Stimulated activated CD4-positive, alpha-beta T cell treated with anti-CD3 and anti-CD28 coated beads, Interleukin-12 subunit alpha, Interleukin-12 subunit beta, amount 100 ng/mL, for 4 hours (primary cell): ENCODE results near the gene LRRC8C.
"Not testable (repeated sequence)": the region's sequence is repeated elsewhere in the genome, so short reads cannot be mapped to it uniquely, and the experiment has no call there.

Experiments used
- DNase-seq: peaks from one replicate; pipeline ENCODE4 v3.0.0-alpha.2; 2020

LRRC8C gene

GRCh38 chr1:89673251-89673650, 40.3 kb downstream of the LRRC8C start:
- DNase-seq = no peak

DNA sequence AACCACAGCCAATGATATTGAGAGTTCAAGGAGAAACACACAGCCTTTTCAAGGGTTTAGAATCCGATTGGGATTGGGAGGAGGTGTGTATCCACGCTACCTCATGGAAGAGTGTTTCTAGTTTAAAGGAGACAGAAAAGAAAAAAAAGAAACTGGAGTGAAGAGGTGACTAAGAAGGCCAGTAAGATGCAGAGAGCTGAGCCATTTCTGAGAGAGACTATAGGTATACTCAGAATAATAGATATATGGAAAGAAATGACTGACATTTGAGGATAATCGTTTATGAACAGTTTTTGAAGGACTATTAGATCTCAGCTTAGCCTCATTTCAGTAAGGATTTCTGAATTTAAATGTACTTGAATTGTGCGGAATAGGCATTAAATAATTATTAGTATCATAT, 42.8 kb downstream of the LRRC8C start:
- no peak for DNase-seq

DNA sequence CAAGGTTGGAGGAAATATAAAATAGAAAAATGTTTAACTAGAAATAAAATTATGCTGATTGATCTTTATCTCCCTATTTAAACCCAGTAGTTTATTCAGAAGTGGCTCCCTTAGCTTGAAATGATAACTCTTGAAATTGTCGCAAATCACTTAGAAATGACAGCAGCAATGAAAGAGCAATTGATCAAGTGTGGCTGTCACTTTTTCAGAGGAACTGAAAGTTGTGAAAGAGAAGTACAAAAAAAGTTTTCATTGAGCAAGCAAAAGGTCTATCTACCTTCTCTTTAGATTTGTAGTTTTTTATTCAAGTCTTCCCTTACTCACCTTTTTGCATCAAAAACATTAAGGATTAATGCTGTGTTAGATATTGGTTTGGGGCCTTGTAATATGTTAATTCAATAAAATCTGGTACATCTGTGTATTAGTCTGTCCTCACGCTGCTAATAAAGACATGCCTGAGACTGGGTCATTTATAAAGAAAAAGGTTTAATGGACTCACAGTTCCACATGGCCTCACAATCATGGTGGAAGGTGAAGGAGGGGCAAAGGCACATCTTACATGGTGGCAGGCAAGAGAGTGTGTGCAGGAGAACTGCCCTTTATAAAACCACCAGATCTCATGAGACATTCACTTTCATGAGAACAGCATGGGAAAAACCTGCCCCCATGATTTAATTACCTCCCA, 48.3 kb downstream of the LRRC8C start:
- DNase-seq = no peak

DNA sequence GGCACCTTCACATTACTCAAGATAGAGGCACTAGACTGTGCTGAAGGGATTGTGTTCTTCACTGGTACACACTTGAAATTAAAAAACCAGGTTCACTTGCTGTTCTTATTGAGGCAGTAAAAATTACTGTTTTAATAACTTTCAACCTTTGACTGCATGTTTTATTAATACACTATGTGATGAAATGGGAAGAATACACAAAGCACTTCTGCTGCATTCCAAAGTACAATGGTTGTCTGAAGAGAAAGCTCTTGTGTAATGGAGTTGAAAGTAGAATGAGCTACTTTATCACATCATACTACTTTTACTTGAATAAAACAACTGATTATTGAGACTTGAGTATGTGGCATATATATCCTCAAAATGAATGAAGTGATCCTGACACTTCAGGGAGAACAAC, 49.7 kb downstream of the LRRC8C start:
- no peak for DNase-seq

- DNase-seq = no peak
Measured at GRCh38 chr1:89685461-89685860, 52.5 kb downstream of the LRRC8C start.

DNA sequence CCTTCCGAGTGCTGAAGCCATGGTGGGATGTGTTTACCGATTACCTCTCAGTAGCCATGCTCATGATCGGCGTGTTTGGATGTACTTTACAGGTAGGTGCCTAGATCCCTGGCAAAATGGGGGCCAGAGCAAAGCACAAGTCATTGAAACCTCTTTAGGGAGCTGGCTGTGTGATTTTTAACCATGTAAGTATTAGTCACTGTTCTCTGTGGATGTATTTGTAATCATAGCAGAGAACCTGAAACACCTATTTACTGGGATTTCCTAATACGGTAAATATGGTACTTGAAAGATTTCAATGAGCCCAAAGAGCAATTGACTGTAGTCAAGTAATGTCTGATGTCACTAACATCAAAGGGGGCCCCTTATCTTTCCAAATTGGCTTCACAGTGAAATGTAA, 53.6 kb downstream of the LRRC8C start:
- no peak for DNase-seq

GRCh38 chr1:89687254-89687653, 54.3 kb downstream of the LRRC8C start:
- DNase-seq = no peak

DNA sequence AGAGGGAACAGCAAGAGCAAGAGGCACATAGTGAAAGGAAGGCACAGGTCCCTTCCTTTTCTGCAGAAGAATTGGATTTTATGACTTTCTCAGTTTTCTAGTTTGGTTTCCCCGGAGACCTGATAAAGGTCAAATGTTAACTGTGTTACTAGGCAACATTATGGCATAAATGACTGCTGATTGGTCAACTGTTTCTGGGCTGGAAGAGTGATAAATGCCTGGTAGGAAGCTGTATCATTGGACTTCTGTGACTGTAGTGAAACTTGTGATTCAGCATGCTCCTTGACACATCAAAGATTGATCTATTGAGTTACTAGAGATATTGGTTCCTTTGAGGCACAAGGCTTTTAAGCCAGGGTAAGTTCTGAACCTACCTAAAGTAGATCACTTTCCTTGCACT, 55.7 kb downstream of the LRRC8C start:
- DNase-seq = no peak

GRCh38 chr1:89689234-89689633, 56.3 kb downstream of the LRRC8C start:
- DNase-seq = no peak

GRCh38 chr1:89690595-89690994, 57.7 kb downstream of the LRRC8C start:
- DNase-seq = no peak

DNA sequence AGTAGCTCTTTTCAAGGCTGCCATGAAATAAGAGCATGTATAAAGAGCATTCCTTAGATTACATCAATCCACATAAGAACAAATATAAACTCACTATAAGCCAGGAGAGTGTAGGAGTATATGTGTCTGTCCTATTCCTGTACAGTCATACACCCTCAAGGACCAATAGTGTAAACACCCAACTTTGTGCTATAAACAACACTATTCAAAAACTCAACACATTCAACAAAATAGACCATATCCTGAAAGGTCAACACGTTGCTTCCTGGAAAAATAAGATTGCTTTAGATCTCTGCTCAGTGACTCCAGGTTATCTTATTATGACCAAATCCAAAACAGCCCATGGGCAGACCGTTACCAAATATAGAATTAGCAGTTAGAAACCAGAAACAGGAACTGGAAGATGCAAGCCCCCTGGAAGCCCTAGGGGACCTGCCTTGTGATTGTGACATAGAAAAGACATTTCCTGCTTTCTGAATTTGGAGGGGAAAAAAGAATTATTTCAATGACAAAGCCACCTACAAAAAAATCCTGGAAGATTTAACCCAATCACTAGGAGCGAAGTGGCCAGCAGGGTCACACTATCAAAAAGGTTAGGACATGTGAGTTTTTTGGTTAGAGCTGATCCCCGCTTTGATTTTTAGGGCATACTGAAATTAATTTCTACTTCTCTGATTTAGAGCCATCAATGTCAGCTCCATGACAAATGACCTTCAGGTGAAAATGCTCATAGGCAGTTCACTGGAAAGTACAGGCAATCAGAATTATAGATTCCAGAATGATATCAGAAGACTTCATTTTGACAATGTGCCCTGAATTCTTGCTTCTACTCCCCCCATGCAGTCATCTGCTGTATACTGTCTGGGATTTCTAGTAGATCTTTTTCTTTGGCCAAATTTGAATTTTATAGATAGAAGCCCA, 59.9 kb downstream of the LRRC8C start:
- DNase-seq = no peak

GRCh38 chr1:89695847-89696246, 62.9 kb downstream of the LRRC8C start:
- DNase-seq = no peak

DNA sequence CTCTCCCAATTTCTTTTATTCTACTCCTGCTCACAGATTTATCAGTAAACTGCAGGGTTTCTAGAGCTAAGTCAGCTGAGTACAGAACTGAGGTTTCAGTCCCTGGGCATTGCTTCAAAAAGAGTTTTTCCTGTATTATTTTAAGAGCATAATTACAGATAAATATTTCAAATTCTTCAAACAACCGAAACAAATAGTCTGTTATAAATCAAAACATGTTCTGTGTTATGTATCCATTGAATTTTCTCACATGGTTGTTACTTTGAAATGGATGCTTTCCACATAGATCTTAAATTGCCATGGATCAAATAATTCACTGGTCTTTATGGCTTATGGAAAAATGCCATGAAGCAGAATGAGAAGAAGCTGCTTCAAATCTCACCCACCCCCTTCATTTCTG, 64.5 kb downstream of the LRRC8C start:
- no peak for DNase-seq

DNA sequence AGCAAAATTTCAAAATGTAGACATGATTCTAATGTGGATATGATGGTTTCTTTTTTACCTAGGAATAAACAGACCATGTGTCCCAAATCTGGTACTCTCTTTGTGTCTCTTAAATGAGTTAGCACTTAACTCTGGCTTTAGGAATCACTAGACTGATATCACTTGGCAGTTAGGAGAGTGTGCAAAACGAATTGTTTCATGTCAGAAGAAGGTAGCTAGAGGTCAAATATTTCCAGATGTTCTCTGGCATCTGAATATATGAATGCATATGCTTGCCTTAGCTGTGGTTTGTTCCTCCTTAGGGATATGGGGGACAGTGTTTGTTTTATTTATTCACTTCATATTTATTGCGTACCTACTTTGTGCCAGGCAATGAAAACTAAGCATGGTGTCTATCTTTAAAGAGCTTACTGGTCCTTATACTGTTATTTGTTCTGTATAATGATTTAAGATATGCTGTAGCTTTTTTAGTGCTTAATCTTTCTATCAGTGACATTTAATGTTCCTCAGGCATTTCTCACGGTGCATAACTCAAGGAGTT, 65.2 kb downstream of the LRRC8C start:
- DNase-seq = no peak

DNA sequence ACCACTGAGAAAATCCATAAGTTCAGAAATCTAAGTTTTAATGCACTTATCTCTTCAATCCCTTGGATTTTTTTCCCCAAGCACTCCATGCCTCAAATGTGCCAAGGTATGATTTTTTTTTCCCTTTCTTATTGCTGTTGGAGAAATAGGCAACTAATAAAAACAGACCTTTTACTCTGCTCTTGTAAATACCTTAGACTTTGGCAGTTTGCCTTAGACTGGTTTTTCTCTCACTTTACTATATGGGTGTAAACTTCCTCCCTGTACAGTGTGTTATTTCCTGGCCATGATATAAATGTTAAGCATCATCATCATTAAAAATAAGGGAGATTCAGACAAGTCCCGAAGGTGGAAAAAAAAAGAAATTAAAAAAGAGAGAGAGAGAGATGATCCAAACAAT, 65.7 kb downstream of the LRRC8C start:
- no peak for DNase-seq

- DNase-seq = no peak
Measured at GRCh38 chr1:89699451-89699986, 66.6 kb downstream of the LRRC8C start.

GRCh38 chr1:89701746-89702241, 68.9 kb downstream of the LRRC8C start:
- DNase-seq = no peak

DNA sequence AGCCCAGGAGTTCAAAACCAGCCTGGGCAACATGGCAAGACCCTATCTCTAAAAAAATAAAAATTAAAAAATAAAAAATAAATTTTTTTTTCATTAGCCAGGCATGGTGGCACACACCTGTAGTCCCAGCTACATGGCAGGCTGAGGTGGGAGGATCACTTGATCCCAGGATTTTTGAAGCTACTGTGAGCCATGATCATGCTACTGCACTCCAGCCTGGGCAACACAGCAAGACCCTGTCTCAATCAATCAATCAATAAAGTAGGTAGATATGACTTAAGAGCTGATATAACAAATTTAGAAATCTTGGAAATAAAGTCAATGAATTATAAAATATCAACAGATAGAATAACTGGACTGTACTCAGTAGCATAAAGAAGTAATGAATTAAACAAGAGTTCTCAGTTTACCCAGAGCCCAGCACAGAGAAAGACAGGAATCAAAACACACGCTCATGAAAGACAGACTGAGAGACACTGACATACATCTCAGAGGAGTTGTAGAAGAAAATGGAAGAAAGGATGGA, 69.7 kb downstream of the LRRC8C start:
- no peak for DNase-seq

DNA sequence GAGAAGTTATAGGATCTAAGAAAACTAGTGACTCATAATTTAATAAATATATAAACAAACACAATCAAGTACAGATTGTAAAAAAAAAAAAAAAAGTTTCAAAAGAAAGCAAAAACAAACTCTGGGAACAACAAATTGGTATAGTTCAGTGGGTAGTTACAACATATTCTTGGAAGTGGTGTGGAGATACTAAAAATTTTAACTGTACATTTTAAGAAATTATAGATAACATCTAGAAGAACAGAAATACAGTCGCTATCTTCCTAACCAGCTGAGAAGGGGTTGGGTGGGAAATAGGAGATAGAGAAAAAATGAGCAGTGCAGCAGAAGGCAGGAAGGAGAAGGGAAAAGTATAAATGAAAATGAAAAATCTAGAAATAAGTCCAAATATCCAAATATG, 70.5 kb downstream of the LRRC8C start:
- no peak for DNase-seq

DNA sequence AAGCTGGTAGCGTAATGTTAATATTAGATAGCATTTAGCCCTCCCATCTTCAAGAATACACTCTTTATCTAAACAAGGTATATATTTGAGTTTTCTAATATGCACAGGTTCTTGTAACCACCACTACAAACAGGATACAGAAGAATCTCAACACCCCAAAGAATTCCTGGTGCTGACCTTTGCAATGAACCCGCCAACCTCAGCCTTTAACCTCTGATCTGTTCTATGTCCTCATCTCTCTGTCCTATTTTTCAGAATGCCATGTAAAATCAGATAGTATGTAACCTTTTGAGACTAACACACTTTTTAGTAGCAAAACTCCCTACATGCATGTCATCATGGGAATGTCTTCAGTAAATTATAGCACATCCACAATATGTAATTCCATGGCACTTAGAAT, 71.1 kb downstream of the LRRC8C start:
- no peak for DNase-seq

DNA sequence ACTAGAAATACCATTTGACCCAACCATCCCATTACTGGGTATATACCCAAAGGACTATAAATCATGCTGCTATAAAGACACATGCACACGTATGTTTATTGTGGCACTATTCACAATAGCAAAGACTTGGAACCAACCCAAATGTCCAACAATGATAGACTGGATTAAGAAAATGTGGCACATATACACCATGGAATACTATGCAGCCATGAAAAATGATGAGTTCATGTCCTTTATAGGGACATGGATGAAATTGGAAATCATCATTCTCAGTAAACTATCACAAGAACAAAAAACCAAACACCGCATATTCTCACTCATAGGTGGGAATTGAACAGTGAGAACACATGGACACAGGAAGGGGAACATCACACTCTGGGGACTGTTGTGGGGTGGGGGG, 72.0 kb downstream of the LRRC8C start:
- DNase-seq = not testable (repeated sequence)

GRCh38 chr1:89705901-89706699, 73.2 kb downstream of the LRRC8C start:
- DNase-seq = no peak

- no peak for DNase-seq
Measured at GRCh38 chr1:89706700-89707012, 73.7 kb downstream of the LRRC8C start.
